Head of caudate nucleus (tissue), 42 donors: ENCODE data around the gene SLC12A5.

Experiments used
- DNase-seq, 42 donors: peaks; one replicate each; pipeline versions ENCODE4 v3.0.0 to v3.0.0-alpha.2; 2020 to 2021; ENCODE audit warnings: mixed read lengths in 7 of 42
- intact Hi-C: fragments of 100-400 bp; cut with DNase I; formaldehyde crosslinking; loops from one replicate; pipeline ENCODE4 v1.15.0; 2022

SLC12A5 gene

GRCh38 chr20:46004187-46004586 is 24.8 kb upstream of the SLC12A5 start:
- peak in 1 of 42 donors; percentile 41 for DNase-seq
- intact Hi-C loops: no loop called here

- DNase-seq: peak in 19 of 42 donors; percentile 25 to 54 (median 43)
- intact Hi-C loops: no loop called here
These were observed 24.0 kb upstream of the SLC12A5 start for GRCh38 chr20:46004889-46005473.

DNA sequence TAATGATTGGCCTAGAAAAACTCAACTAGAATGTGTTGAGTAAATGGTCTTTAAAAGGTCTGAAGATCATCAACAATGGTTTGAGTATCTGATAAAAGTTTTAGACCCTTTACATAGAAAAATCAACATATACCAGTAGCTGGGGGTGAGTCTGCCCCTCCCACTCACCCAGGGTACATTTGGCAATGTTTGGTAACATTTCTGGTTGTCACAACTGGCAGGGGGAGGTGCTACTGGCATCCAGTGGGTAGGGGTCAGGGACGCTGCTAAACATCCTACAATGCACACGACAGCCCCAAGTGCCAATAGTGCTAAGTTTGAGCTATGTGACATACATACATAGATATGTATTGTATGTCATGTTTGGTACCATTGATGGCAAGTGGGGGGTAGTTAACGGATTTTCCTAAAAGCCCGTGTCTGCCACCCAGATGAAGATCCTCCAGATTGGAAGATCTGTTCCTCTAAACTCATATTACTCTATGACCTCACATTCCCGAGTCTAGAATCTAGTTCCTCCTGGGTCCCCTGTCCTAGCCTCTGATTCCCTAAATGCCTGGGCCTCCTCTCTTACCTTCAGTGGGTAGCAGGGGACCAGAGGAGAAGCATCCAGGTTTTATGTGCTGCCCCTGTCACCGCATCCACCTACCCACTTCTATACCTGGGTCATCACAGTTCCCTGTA is 22.9 kb upstream of the SLC12A5 start:
- intact Hi-C loops: no loop called here
- DNase-seq: no peak

GRCh38 chr20:46006964-46007363 is 22.1 kb upstream of the SLC12A5 start:
- intact Hi-C loops: no loop called here
- no peak for DNase-seq

DNA sequence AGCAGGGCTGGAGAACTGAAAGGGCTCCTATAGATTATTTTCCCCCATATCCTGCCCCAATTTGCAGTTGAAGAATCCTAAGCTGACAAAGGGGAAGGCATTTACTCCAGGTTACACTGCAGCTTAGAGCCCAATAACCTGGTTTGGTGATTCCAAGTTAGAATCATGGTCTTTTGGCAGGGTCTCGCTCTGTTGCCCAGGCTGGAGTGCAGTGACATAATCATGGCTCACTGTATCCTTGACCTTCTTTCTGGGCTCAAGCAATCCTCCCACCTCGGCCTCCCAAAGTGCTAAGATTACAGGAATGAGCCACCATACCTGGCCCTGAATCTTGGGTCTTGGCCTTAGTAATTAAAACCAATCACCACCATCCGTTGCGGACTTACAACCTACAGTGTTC is 21.3 kb upstream of the SLC12A5 start:
- intact Hi-C loops: no loop called here
- no peak for DNase-seq

DNA sequence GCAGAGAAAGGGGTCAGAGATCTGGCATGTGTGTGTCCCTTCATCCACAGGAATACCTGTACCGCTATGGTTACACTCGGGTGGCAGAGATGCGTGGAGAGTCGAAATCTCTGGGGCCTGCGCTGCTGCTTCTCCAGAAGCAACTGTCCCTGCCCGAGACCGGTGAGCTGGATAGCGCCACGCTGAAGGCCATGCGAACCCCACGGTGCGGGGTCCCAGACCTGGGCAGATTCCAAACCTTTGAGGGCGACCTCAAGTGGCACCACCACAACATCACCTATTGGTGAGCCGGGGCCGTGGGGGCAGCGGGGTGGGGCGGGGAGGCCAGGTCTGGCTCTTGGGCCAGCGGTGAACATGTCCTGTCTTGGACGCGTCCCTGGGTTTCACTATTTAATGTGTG is 19.2 kb upstream of the SLC12A5 start:
- DNase-seq: no peak
- intact Hi-C loops: no loop called here

GRCh38 chr20:46010491-46011391 is 18.3 kb upstream of the SLC12A5 start:
- intact Hi-C loops: no loop called here
- DNase-seq: peak in 16 of 42 donors; percentile 19 to 68 (median 48)

DNA sequence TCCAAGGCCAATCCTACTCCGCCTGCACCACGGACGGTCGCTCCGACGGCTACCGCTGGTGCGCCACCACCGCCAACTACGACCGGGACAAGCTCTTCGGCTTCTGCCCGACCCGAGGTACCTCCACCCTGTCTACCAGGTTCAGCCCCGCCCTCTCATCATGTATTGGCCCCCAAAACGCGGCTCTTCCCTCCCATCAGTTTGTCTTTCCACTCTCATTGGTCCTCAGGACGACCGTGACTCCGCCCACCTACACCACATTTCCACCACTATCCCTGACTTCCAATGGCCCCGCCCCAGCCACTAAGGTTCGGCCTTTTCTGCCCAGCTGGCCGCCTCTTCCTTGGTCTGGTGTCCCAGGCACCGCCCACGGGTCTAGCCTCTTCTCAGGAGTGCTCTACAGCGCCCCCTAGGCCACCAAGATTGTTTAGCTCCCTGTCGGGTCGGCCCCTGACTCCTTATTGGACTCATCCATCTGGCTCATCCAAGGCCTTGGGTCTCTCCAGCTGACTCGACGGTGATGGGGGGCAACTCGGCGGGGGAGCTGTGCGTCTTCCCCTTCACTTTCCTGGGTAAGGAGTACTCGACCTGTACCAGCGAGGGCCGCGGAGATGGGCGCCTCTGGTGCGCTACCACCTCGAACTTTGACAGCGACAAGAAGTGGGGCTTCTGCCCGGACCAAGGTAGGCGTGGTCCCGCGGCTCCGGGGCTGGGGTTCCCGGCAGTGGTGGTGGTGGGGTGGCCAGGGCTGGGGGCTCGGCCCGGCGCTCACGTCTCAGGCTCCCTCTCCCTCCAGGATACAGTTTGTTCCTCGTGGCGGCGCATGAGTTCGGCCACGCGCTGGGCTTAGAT is 17.2 kb upstream of the SLC12A5 start:
- intact Hi-C loops: no loop called here
- peak in 1 of 42 donors; percentile 50 for DNase-seq

GRCh38 chr20:46012921-46013320 is 16.1 kb upstream of the SLC12A5 start:
- intact Hi-C loops: no loop called here
- no peak for DNase-seq

DNA sequence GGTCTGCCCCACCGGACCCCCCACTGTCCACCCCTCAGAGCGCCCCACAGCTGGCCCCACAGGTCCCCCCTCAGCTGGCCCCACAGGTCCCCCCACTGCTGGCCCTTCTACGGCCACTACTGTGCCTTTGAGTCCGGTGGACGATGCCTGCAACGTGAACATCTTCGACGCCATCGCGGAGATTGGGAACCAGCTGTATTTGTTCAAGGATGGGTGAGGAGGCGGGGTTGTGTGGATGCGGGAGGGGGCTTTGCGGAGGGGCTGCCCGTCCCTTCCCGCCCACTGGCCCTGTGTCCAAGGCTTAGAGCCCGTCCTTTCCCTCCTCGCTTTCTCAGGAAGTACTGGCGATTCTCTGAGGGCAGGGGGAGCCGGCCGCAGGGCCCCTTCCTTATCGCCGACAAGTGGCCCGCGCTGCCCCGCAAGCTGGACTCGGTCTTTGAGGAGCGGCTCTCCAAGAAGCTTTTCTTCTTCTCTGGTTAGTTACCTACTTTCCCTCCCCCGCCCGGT is 15.6 kb upstream of the SLC12A5 start:
- no peak for DNase-seq
- intact Hi-C loops: no loop called here

DNA sequence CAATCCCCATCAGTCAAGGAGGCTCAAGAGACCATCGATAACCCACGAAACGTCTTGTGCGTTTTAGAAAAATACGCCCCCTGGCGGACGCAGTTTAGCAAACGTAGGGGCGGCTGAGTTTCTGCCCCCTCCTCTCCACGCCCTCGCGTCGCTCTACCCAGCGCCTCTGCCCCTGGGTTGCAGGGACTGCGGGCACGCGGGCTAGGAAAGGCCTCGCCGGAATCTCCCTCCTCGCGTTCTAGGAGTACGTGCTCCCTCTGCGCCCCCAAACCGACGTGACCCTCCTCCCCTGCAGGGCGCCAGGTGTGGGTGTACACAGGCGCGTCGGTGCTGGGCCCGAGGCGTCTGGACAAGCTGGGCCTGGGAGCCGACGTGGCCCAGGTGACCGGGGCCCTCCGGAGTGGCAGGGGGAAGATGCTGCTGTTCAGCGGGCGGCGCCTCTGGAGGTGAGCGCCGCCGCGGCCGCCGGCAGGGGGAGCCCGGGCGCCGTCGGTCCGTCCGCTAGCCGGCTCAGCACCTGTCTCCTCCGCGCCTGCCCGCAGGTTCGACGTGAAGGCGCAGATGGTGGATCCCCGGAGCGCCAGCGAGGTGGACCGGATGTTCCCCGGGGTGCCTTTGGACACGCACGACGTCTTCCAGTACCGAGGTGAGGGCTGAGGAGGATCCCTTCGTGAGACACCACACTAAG is 15.0 kb upstream of the SLC12A5 start:
- DNase-seq: peak in 17 of 42 donors; percentile 22 to 69 (median 44)
- intact Hi-C loops: no loop called here

GRCh38 chr20:46014517-46015396 is 14.3 kb upstream of the SLC12A5 start:
- intact Hi-C loops: no loop called here
- DNase-seq: no peak

- intact Hi-C loops: no loop called here
- no peak for DNase-seq
These were observed 11.7 kb upstream of the SLC12A5 start for GRCh38 chr20:46017272-46017671.

DNA sequence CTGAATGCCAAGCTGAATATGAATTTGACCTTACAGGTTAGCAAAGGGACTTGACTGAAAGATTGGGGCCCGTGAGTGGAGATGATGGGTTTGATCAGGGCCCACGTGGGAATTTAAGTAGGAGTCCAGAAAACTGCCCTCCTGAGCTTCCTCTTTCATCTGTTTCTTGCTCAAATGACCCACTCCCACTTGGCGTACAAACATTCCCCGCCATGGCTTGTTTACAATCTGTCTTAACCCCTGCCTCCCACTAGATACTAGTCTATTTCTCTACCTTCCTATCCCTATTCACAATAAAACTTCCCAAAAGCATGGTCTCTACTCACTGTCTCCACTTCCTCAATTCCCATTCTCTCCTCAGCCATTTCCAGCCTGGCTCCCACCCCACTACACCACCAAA is 10.9 kb upstream of the SLC12A5 start:
- intact Hi-C loops: no loop called here
- no peak for DNase-seq

GRCh38 chr20:46018611-46019010 is 10.4 kb upstream of the SLC12A5 start:
- intact Hi-C loops: no loop called here
- DNase-seq: no peak

DNA sequence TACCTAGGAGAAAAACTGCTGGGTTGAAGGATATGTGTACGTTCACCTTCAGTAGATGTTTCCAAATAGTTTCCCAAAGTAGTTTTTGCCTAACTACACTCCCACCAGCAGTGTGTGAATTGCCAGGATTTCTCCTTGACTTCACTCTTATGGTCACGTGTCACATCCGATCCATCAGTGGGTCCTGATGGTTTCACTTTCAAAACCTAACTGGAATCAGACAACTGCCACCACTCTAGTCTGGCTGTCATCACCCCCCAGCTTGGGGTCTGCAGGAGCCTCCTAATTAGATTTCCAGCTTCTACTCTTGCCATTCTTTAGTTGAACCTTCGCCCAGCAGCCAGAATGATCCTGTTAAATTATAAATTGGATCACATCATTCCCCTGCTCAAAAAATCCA is 8.5 kb upstream of the SLC12A5 start:
- no peak for DNase-seq
- intact Hi-C loops: loop anchor here (5.0 kb wide), 1 partner anchor 382 kb away; no protein-coding TSS in a partner anchor
